HEK293 (cell line): ENCODE measurements around the gene C14orf119.

ENCODE experiments used
- CTCF ChIA-PET: fragments of 350-600 bp; formaldehyde crosslinking; extraction: SDS; loops from one replicate; lab custom pipeline; 2021; ENCODE audit warnings: antibody characterized with exemption; lab: Yijun Ruan, JAX
- POLR2A ChIA-PET: fragments of 300-600 bp; formaldehyde crosslinking; extraction: SDS; loops from one replicate; lab custom pipeline; 2020; ENCODE audit warnings: antibody characterized with exemption, inconsistent platforms; lab: Yijun Ruan, JAX
- H3K27ac ChIP-seq: fragments of 200-500 bp; sonication (Bioruptor generic); 2 replicates; pipeline ENCODE4 v1.5.1; 2014; ENCODE audit warnings: low read depth, low read length, control low read depth, inconsistent platforms; ENCODE audit errors: extremely low read depth
- H3K36me3 ChIP-seq, 2 experiments: fragments of 200-500 bp in 1 of 2; sonication (Bioruptor generic) in 1 of 2; 1 replicate in 1 of 2; 2 replicates in 1 of 2; pipeline ENCODE4 v1.5.1; 2014 to 2017; ENCODE audit warnings: inconsistent platforms in 2 of 2, low read length in 2 of 2; ENCODE audit not compliant: control insufficient read depth in 2 of 2, insufficient read depth in 1 of 2
- H3K4me1 ChIP-seq: fragments of 200-500 bp; sonication (Bioruptor generic); 2 replicates; pipeline ENCODE4 v1.5.1; 2014; ENCODE audit warnings: mild to moderate bottlenecking, low read length, inconsistent platforms; ENCODE audit not compliant: control insufficient read depth, insufficient read depth
- H3K4me3 ChIP-seq: 2 replicates; pipeline ENCODE4 v1.5.1; 2011; ENCODE audit warnings: low read depth, mild to moderate bottlenecking, control low read depth, low read length, moderate library complexity
- H3K9me3 ChIP-seq: fragments of 200-500 bp; sonication (Bioruptor generic); 2 replicates; pipeline ENCODE4 v1.5.1; 2014; ENCODE audit warnings: low read depth, low read length, inconsistent platforms; ENCODE audit not compliant: control insufficient read depth, insufficient read depth
- ELK4 ChIP-seq: IDR thresholded peaks from 2 replicates; pipeline ENCODE4 v1.6.1; 2011; ENCODE audit warnings: mild to moderate bottlenecking, low read depth, low read length, borderline replicate concordance
- KLF8 ChIP-seq: fragments of 450-650 bp; formaldehyde crosslinking; IDR thresholded peaks from 2 replicates; pipeline ENCODE4 v1.5.1; 2016; ENCODE audit warnings: missing biosample characterization, missing genetic modification characterization
- PATZ1 ChIP-seq: fragments of 450-650 bp; formaldehyde crosslinking; IDR thresholded peaks from 2 replicates; pipeline ENCODE4 v1.5.1; 2016; ENCODE audit warnings: missing biosample characterization, missing genetic modification characterization
- ZBTB21 ChIP-seq: fragments of 450-650 bp; formaldehyde crosslinking; IDR thresholded peaks from 2 replicates; pipeline ENCODE4 v1.5.1; 2017; ENCODE audit warnings: missing biosample characterization, missing genetic modification characterization
- ZBTB26 ChIP-seq: fragments of 450-650 bp; formaldehyde crosslinking; optimal IDR thresholded peaks from 2 replicates; pipeline ENCODE3; 2016; ENCODE audit warnings: missing biosample characterization, mild to moderate bottlenecking, missing genetic modification characterization
- ZIC2 ChIP-seq: fragments of 450-650 bp; formaldehyde crosslinking; IDR thresholded peaks from 2 replicates; pipeline ENCODE4 v1.5.1; 2016; ENCODE audit warnings: missing biosample characterization, missing genetic modification characterization
- ZNF10 ChIP-seq: fragments of 450-650 bp; formaldehyde crosslinking; IDR thresholded peaks from 2 replicates; pipeline ENCODE4 v1.5.1; 2017; ENCODE audit warnings: missing biosample characterization, missing genetic modification characterization
- ZNF114 ChIP-seq: fragments of 450-650 bp; formaldehyde crosslinking; IDR thresholded peaks from 2 replicates; pipeline ENCODE4 v1.5.0; 2017; ENCODE audit warnings: missing biosample characterization, missing genetic modification characterization
- ZNF121 ChIP-seq: fragments of 450-650 bp; formaldehyde crosslinking; IDR thresholded peaks from 2 replicates; pipeline ENCODE4 v1.5.1; 2016; ENCODE audit warnings: missing biosample characterization, missing genetic modification characterization
- ZNF133 ChIP-seq: fragments of 450-650 bp; formaldehyde crosslinking; IDR thresholded peaks from 2 replicates; pipeline ENCODE4 v1.5.1; 2016; ENCODE audit warnings: missing biosample characterization, missing genetic modification characterization
- ZNF146 ChIP-seq: fragments of 450-650 bp; formaldehyde crosslinking; IDR thresholded peaks from 2 replicates; pipeline ENCODE4 v1.5.1; 2016; ENCODE audit warnings: missing biosample characterization, missing genetic modification characterization
- ZNF24 ChIP-seq: fragments of 450-650 bp; formaldehyde crosslinking; IDR thresholded peaks from 2 replicates; pipeline ENCODE4 v1.5.1; 2016; ENCODE audit warnings: missing biosample characterization, missing genetic modification characterization
- ZNF394 ChIP-seq: fragments of 450-650 bp; formaldehyde crosslinking; IDR thresholded peaks from 2 replicates; pipeline ENCODE4 v1.5.1; 2016; ENCODE audit warnings: missing biosample characterization, missing genetic modification characterization, mild to moderate bottlenecking, moderate library complexity, borderline replicate concordance
- ZNF514 ChIP-seq: fragments of 450-650 bp; formaldehyde crosslinking; IDR thresholded peaks from 2 replicates; pipeline ENCODE4 v1.5.1; 2016; ENCODE audit warnings: missing biosample characterization, missing genetic modification characterization
- ZNF560 ChIP-seq: fragments of 450-650 bp; formaldehyde crosslinking; IDR thresholded peaks from 2 replicates; pipeline ENCODE4 v1.5.1; 2017; ENCODE audit warnings: missing biosample characterization, missing genetic modification characterization, borderline replicate concordance
- ZNF626 ChIP-seq: fragments of 450-650 bp; sonication (Bioruptor Pico); formaldehyde crosslinking; IDR thresholded peaks from 2 replicates; pipeline ENCODE4 v1.5.1; 2018; ENCODE audit warnings: missing biosample characterization, missing genetic modification characterization, inconsistent platforms
- ZNF660 ChIP-seq: fragments of 450-650 bp; IDR thresholded peaks from 2 replicates; pipeline ENCODE4 v1.5.1; 2018; ENCODE audit warnings: missing biosample characterization, mild to moderate bottlenecking, missing genetic modification characterization
- ZNF692 ChIP-seq: fragments of 450-650 bp; formaldehyde crosslinking; IDR thresholded peaks from 2 replicates; pipeline ENCODE4 v1.5.1; 2016; ENCODE audit warnings: missing biosample characterization, missing genetic modification characterization
- ZNF707 ChIP-seq: fragments of 450-650 bp; formaldehyde crosslinking; IDR thresholded peaks from 2 replicates; pipeline ENCODE4 v1.5.1; 2016; ENCODE audit warnings: missing biosample characterization, missing genetic modification characterization
- ZNF777 ChIP-seq: fragments of 450-650 bp; formaldehyde crosslinking; IDR thresholded peaks from 2 replicates; pipeline ENCODE4 v1.5.1; 2017; ENCODE audit warnings: missing biosample characterization, missing genetic modification characterization, borderline replicate concordance
- ZSCAN30 ChIP-seq: fragments of 450-650 bp; IDR thresholded peaks from 2 replicates; pipeline ENCODE4 v1.5.1; 2018; ENCODE audit warnings: missing biosample characterization, mild to moderate bottlenecking, missing genetic modification characterization, moderate library complexity
- TF ChIP-seq, protein P1 (sequence below): fragments of 450-650 bp; formaldehyde crosslinking; IDR thresholded peaks from 2 replicates; pipeline ENCODE4 v1.5.1; 2016; ENCODE audit warnings: missing biosample characterization, missing genetic modification characterization
- TF ChIP-seq, protein P2 (sequence below): fragments of 450-650 bp; formaldehyde crosslinking; IDR thresholded peaks from 2 replicates; pipeline ENCODE4 v1.5.1; 2016; ENCODE audit warnings: missing biosample characterization, missing genetic modification characterization
- TF ChIP-seq, protein P3 (sequence below): fragments of 450-650 bp; formaldehyde crosslinking; IDR thresholded peaks from 2 replicates; pipeline ENCODE4 v1.5.1; 2016; ENCODE audit warnings: missing biosample characterization, missing genetic modification characterization
- TF ChIP-seq, protein P4 (sequence below): fragments of 450-650 bp; IDR thresholded peaks from 2 replicates; pipeline ENCODE4 v1.5.1; 2018; ENCODE audit warnings: missing biosample characterization, missing genetic modification characterization

C14orf119 gene

GRCh38 chr14:23120541-23121251, 25.4 kb downstream of the C14orf119 start:
- no peak overlapping the region for H3K4me3 ChIP-seq
- TF ChIP-seq ZBTB21 (tag by site-specific recombination) (no peak), PATZ1 (tag by site-specific recombination) (no peak), ZNF121 (tag by site-specific recombination) (peak; percentile 93), ZNF707 (no peak), ZNF146 (tag by site-specific recombination) (no peak), ZNF692 (tag by site-specific recombination) (0 out of 2 replicates have a peak, but pooled peaks have one; percentile 27), ZNF514 (no peak), ZNF560 (tag by site-specific recombination) (no peak), ZNF114 (tag by site-specific recombination) (no peak), ZBTB26 (tag by site-specific recombination) (no peak), ZNF660 (tag by site-specific recombination) (no peak), ZNF777 (no peak), ZNF10 (no peak), ZNF133 (no peak), ZSCAN30 (tag by site-specific recombination) (peak; percentile 93), ZNF24 (tag by site-specific recombination) (0 out of 2 replicates have a peak, but pooled peaks have one; percentile 50), ZNF626 (tag by site-specific recombination) (no peak), KLF8 (tag by site-specific recombination) (no peak), ZIC2 (tag by site-specific recombination) (peak; percentile 25; the same call in 1 of the 2 replicates), ELK4 (no peak), ZNF394 (0 out of 2 replicates have a peak, but pooled peaks have one; percentile 20)
- TF ChIP-seq, protein P1, sequence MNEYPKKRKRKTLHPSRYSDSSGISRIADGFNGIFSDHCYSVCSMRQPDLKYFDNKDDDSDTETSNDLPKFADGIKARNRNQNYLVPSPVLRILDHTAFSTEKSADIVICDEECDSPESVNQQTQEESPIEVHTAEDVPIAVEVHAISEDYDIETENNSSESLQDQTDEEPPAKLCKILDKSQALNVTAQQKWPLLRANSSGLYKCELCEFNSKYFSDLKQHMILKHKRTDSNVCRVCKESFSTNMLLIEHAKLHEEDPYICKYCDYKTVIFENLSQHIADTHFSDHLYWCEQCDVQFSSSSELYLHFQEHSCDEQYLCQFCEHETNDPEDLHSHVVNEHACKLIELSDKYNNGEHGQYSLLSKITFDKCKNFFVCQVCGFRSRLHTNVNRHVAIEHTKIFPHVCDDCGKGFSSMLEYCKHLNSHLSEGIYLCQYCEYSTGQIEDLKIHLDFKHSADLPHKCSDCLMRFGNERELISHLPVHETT (tag by site-specific recombination) = peak; percentile 28; the same call in 1 of the 2 replicates
- TF ChIP-seq, protein P2, sequence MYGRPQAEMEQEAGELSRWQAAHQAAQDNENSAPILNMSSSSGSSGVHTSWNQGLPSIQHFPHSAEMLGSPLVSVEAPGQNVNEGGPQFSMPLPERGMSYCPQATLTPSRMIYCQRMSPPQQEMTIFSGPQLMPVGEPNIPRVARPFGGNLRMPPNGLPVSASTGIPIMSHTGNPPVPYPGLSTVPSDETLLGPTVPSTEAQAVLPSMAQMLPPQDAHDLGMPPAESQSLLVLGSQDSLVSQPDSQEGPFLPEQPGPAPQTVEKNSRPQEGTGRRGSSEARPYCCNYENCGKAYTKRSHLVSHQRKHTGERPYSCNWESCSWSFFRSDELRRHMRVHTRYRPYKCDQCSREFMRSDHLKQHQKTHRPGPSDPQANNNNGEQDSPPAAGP (tag by site-specific recombination) = peak; percentile 62; the same call in 1 of the 2 replicates
- TF ChIP-seq, protein P3, sequence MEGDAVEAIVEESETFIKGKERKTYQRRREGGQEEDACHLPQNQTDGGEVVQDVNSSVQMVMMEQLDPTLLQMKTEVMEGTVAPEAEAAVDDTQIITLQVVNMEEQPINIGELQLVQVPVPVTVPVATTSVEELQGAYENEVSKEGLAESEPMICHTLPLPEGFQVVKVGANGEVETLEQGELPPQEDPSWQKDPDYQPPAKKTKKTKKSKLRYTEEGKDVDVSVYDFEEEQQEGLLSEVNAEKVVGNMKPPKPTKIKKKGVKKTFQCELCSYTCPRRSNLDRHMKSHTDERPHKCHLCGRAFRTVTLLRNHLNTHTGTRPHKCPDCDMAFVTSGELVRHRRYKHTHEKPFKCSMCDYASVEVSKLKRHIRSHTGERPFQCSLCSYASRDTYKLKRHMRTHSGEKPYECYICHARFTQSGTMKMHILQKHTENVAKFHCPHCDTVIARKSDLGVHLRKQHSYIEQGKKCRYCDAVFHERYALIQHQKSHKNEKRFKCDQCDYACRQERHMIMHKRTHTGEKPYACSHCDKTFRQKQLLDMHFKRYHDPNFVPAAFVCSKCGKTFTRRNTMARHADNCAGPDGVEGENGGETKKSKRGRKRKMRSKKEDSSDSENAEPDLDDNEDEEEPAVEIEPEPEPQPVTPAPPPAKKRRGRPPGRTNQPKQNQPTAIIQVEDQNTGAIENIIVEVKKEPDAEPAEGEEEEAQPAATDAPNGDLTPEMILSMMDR (tag by site-specific recombination) = peak; percentile 99
- TF ChIP-seq, protein P4, sequence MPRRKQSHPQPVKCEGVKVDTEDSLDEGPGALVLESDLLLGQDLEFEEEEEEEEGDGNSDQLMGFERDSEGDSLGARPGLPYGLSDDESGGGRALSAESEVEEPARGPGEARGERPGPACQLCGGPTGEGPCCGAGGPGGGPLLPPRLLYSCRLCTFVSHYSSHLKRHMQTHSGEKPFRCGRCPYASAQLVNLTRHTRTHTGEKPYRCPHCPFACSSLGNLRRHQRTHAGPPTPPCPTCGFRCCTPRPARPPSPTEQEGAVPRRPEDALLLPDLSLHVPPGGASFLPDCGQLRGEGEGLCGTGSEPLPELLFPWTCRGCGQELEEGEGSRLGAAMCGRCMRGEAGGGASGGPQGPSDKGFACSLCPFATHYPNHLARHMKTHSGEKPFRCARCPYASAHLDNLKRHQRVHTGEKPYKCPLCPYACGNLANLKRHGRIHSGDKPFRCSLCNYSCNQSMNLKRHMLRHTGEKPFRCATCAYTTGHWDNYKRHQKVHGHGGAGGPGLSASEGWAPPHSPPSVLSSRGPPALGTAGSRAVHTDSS (tag by site-specific recombination) = 0 out of 2 replicates have a peak, but pooled peaks have one; percentile 8

More at GRCh38 chr14:23120541-23121251, 25.4 kb downstream of the C14orf119 start:
- ChIA-PET CTCF (interaction anchor here (0.5 to 11.2 kb wide), 65 partner anchors 9 to 831 kb away, joined by 3 to 424 read pairs (median 4); partner anchors contain the start of genes ACIN1, C14orf119, HOMEZ and PPP1R3E), POLR2A (interaction anchor here (0.7 to 1.6 kb wide), 4 partner anchors 8 to 63 kb away, joined by 4 to 7 read pairs (median 4); partner anchors contain the start of genes ACIN1, C14orf119 and SLC7A8)
- Histone ChIP-seq H3K9me3 (no peaks in the 10 kb centered on the region), H3K27ac (no peak overlapping the region), H3K36me3 (no peaks in the 10 kb centered on the region), H3K4me1 (no peaks in the 10 kb centered on the region)
